HepG2 (cell line): ENCODE data around the gene CIITA. TPM values are rescaled to one million over a fixed set of nuclear protein-coding genes. Genes with fewer than 3 reads are reported as not detected.

Experiments
- ATAC-seq: fragments of 200-7000 bp; cut with Tn5 transposase; 3 replicates; pipeline ENCODE4 v1.9.1; 2020; ENCODE audit warnings: mild to moderate bottlenecking, moderate library complexity
- BruUV-seq: library from RNA; stranded (reverse); fragments of 400-500 nt; replicated peaks from 2 replicates; lab custom pipeline; 2021; lab: Mats Ljungman, UMichigan
- CTCF ChIA-PET: fragments of 300-600 bp; formaldehyde crosslinking; extraction: SDS; loops from one replicate; lab custom pipeline; 2021; ENCODE audit warnings: low total read pairs, inconsistent platforms, low intra/inter-chr PET ratio; lab: Yijun Ruan, JAX
- POLR2A ChIA-PET: fragments of 350-600 bp; sonication (Branson Sonifier 250); formaldehyde crosslinking; loops from one replicate; lab custom pipeline; 2020; ENCODE audit warnings: antibody characterized with exemption, inconsistent platforms; lab: Yijun Ruan, JAX
- DNase-seq: peaks from one replicate; pipeline ENCODE4 v3.0.0-alpha.2; 2015; ENCODE audit warnings: low spot score
- FAIRE-seq: peaks from 3 replicates; lab custom pipeline; 2011; peaks lifted over from hg19 to GRCh38; lab: Jason Lieb, UNC
- H2AFZ ChIP-seq: one replicate; pipeline ENCODE4 v1.6.1; 2011; ENCODE audit warnings: low read length, inconsistent platforms
- H3K27ac ChIP-seq: fragments of 300-600 bp; 3 replicates; pipeline ENCODE4 v1.8.0; 2011; ENCODE audit warnings: mixed run types, mild to moderate bottlenecking, mixed read lengths, low read length, inconsistent platforms; ENCODE audit not compliant: insufficient read depth; ENCODE audit errors: extremely low read length
- H3K27me3 ChIP-seq, 2 experiments: fragments of 200-600 bp in 1 of 2; 2 replicates in 1 of 2; 3 replicates in 1 of 2; pipeline versions ENCODE4 v1.6.0 to v1.8.0; 2011; ENCODE audit warnings: low read length in 2 of 2, mild to moderate bottlenecking in 2 of 2, moderate library complexity in 2 of 2, inconsistent platforms in 1 of 2; ENCODE audit not compliant: insufficient read depth in 2 of 2, control insufficient read depth in 1 of 2
- H3K36me3 ChIP-seq, 2 experiments: fragments of 200-600 bp in 1 of 2; replicated peaks in 1 of 2; 2 replicates in 1 of 2; 3 replicates in 1 of 2; pipeline versions ENCODE4 v1.5.1 to v1.8.0; 2011; ENCODE audit warnings: low read length in 2 of 2, inconsistent platforms in 1 of 2; ENCODE audit not compliant: insufficient read depth in 2 of 2, control insufficient read depth in 1 of 2
- H3K4me1 ChIP-seq: 2 replicates; pipeline ENCODE4 v1.5.1; 2012; ENCODE audit warnings: low read length, inconsistent platforms; ENCODE audit not compliant: insufficient read depth
- H3K4me2 ChIP-seq: 2 replicates; pipeline ENCODE4 v1.6.0; 2011; ENCODE audit warnings: low read depth, low read length, inconsistent platforms
- H3K4me3 ChIP-seq, 3 experiments: fragments of 200-600 bp in 1 of 3; sonication (generic), shearing (Covaris generic) in 1 of 3; replicated peaks in 1 of 3; 2 replicates each; pipeline ENCODE4 v1.5.1; 2011 to 2016; ENCODE audit warnings: low read length in 3 of 3, inconsistent platforms in 2 of 3, low read depth in 2 of 3, mild to moderate bottlenecking in 2 of 3, control low read depth in 1 of 3, mixed read lengths in 1 of 3; ENCODE audit not compliant: insufficient read depth in 1 of 3
- H3K79me2 ChIP-seq: one replicate; pipeline ENCODE4 v1.6.1; 2011; ENCODE audit warnings: low read length, inconsistent platforms; ENCODE audit not compliant: insufficient read depth
- H3K9ac ChIP-seq: 2 replicates; pipeline ENCODE4 v1.6.0; 2011; ENCODE audit warnings: mild to moderate bottlenecking, low read depth, low read length, inconsistent platforms; ENCODE audit not compliant: insufficient read depth
- H3K9me3 ChIP-seq: 2 replicates; pipeline ENCODE4 v1.5.1; 2012; ENCODE audit warnings: mild to moderate bottlenecking, low read length
- H4K20me1 ChIP-seq: 2 replicates; pipeline ENCODE4 v1.6.0; 2011; ENCODE audit warnings: inconsistent platforms, mild to moderate bottlenecking, low read length, moderate library complexity; ENCODE audit not compliant: insufficient read depth
- MIXL1 ChIP-seq: IDR thresholded peaks from 2 replicates; pipeline ENCODE4 v1.6.1; 2016
- NRL ChIP-seq: sonication (generic); formaldehyde crosslinking; IDR thresholded peaks from 2 replicates; pipeline ENCODE4 v1.5.0; 2020; ENCODE audit warnings: missing genetic modification reagents, mild to moderate bottlenecking, moderate library complexity, borderline replicate concordance
- POLR2AphosphoS2 ChIP-seq: IDR thresholded peaks from 2 replicates; pipeline ENCODE4 v1.6.1; 2011; ENCODE audit warnings: low read depth, low read length, improper control_type of control experiment
- RFX5 ChIP-seq: IDR thresholded peaks from 2 replicates; pipeline ENCODE4 v1.6.1; 2011; ENCODE audit warnings: low read depth, low read length, improper control_type of control experiment
- RFXANK ChIP-seq: IDR thresholded peaks from 2 replicates; pipeline ENCODE4 v1.6.1; 2016
- TAF15 ChIP-seq: fragments of 200-400 bp; formaldehyde crosslinking; IDR thresholded peaks from one replicate; pipeline ENCODE4 v1.6.1; 2018; ENCODE audit warnings: mild to moderate bottlenecking, low read depth, low read length; ENCODE audit not compliant: poor library complexity, severe bottlenecking
- ZNF550 ChIP-seq: sonication (generic); formaldehyde crosslinking; IDR thresholded peaks from 2 replicates; pipeline ENCODE4 v1.4.0; 2020; ENCODE audit warnings: mild to moderate bottlenecking, missing genetic modification reagents, borderline replicate concordance
- ZZZ3 ChIP-seq: sonication (generic); formaldehyde crosslinking; IDR thresholded peaks from 2 replicates; pipeline ENCODE4 v1.4.0; 2020; ENCODE audit warnings: missing genetic modification reagents, mild to moderate bottlenecking, borderline replicate concordance
- WGBS: methylation state at CpG from one replicate; pipeline ENCODE4 v1.1.6; 2017; ENCODE audit warnings: low lambda C conversion rate; 5-methylcytosine and 5-hydroxymethylcytosine counted together
- in situ Hi-C: cut with HindIII; loops from 2 replicates; pipeline ENCODE4 v1.10.0; 2017; ENCODE audit warnings: low pct_unique_long_range_greater_than_20kb; ENCODE audit not compliant: extremely low pct_ligation_motif_present
- intact Hi-C: fragments of 100-400 bp; cut with micrococcal nuclease; formaldehyde crosslinking; loops from one replicate; pipeline ENCODE4 v1.10.0; 2022; ENCODE audit not compliant: unreplicated experiment
- polyA plus RNA-seq, 8 experiments: library from polyadenylated mRNA; depleted of rRNA in 3 of 8; stranded (reverse) in 7 of 8; unstranded in 1 of 8; fragments of >200 nt; fragmentation: Illumina TruSeq in 4 of 8; extraction: Trizol in 4 of 8; gene quantifications; 2 replicates each; pipeline versions ENCODE4 v1.2.1 to v1.2.3, GENCODE V29; 2011 to 2016; ENCODE audit warnings: low read depth in 4 of 8, missing spikeins in 1 of 8, mixed read lengths in 1 of 8; ENCODE audit not compliant: insufficient read depth in 1 of 8
- total RNA-seq, 5 experiments: library from RNA; depleted of rRNA; stranded (reverse); fragments of >200 nt; fragmentation: Illumina TruSeq; extraction: Trizol; gene quantifications; 2 replicates each; pipeline ENCODE4 v1.2.3, GENCODE V29; 2016; ENCODE audit warnings: low read depth in 1 of 5
- TF ChIP-seq, protein P1 (sequence below): sonication (generic); formaldehyde crosslinking; IDR thresholded peaks from 2 replicates; pipeline ENCODE4 v1.9.0; 2021; ENCODE audit warnings: mild to moderate bottlenecking, missing genetic modification reagents

The CIITA gene
- total and polyA plus RNA-seq, 2 of the 13 experiments (the other 11 are each of a cell fraction or from before 2014, with no cell fraction given) = 0.08 to 0.09 TPM

DNA sequence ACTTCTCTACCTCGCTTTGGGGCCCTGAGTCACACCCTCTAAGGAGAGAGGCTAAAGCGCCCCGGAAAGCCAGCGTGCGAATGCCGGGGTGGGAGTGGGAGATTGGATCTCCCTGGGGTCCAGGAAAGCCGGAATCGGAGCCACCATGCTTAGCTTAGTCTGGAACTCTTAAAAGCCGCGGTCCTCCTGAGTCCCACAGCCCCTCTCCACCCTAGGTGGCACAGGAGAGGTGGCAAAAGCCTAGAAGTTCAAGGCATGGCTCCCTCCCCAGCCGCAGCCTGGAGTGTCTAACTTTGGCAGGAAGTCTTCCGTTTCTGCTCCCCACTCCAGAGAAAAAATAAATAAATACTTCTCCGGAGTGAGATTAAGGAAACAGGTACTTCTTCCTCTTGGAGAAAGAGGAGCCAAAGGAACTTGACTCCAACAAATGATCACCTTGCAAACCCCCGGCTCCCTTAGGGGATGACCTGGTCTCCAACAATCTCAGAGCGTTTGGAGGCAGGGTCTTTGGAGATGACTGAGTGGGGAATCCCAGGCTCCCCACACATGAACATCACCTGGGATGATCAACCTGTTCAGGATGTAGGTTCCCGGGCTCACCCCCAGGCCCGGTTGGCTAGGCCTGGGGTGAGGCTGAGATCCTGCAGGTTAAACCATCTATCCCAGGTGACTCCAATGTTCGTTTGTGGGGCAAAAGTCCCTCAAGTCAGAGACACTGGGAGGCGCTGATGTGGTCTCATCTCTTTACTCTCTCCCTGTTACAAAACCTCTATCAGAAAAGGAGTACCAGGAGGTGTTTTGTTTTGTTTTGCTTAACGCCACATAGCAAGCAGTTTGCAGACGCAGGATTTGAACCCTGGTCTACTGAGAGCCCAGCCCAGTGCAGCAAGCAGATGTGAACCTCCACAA lies 2.9 kb downstream of the CIITA start:
- ATAC-seq (no peak), DNase-seq (no peak), FAIRE-seq (no peak)
- Histone ChIP-seq H3K27ac (no peak overlapping the region), H4K20me1 (no peaks in the 10 kb centered on the region), H3K4me1 (no peaks in the 10 kb centered on the region), H2AFZ (no peak overlapping the region), H3K36me3 (no peaks in the 10 kb centered on the region), H3K27me3 (peaks cover 8 to 44% of the 10 kb centered on the region in 2 experiments; a peak in 4 of 5 replicates), H3K9ac (no peak overlapping the region), H3K9me3 (no peaks in the 10 kb centered on the region), H3K79me2 (no peaks in the 10 kb centered on the region), H3K4me3 (no peak overlapping the region), H3K4me2 (no peak overlapping the region)
- ChIA-PET CTCF (no interaction called here), POLR2A (interaction anchor here (0.9 kb wide), 1 partner anchor 136 kb away, joined by 3 read pairs; the partner anchor contains the start of gene NUBP1)
- BruUV-seq = no TSS peak
- intact Hi-C loops (no loop called here), in situ Hi-C loops (no loop called here)
- no peak for TF ChIP-seq TAF15
- no peak for TF ChIP-seq ZZZ3 (CRISPR knock-in tag)
- 64% methylated on average over 21 of the region's 21 CpGs for WGBS

DNA sequence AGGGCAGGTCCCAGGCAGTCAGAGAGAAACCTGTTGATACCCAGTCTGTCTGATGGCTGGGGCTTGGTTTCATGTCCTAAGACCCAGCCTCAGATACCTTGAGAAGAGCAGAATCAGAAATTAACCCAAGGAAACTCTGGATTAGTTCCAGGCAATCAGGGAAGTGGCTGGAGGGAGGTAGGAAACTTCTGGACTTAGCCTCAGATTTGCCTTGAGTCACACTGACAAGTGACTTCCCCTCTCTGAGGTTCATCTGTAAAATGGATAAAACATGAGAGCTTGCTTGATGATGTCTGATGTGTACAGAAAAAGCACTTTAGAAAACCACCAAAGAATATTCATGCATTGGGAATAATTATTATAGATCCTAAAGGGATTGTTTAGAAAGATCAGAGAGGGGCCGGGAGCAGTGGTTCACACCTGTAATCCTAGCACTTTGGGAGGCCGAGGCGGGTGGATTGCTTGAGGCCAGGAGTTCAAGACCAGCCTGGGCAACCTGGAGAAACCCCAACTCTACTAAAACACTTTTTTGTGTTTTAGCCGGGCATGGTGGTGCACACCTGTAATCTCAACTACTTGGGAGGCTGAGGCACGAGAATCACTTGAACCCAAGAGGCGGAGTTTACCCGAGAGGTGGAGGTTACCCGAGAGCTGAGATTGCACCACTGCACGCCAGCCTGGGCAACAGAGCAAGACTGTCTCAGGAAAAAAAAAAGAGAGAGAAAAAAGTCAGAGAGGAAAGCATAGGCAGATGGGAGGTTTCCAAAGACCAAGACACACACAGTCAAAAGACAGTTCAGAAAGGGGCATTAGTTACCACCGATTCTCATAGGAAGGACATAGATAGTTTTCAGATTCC lies 3.8 kb downstream of the CIITA start:
- Histone ChIP-seq H3K4me3 (no peak overlapping the region), H3K27me3 (peaks cover 8 to 40% of the 10 kb centered on the region in 2 experiments; a peak in 4 of 5 replicates), H3K27ac (no peak overlapping the region), H2AFZ (no peak overlapping the region), H3K9ac (no peak overlapping the region), H3K4me2 (no peak overlapping the region), H4K20me1 (no peaks in the 10 kb centered on the region), H3K4me1 (no peaks in the 10 kb centered on the region), H3K79me2 (no peaks in the 10 kb centered on the region), H3K36me3 (no peaks in the 10 kb centered on the region), H3K9me3 (no peaks in the 10 kb centered on the region)
- ATAC-seq = no peak
- intact Hi-C loops = no loop called here
- no peak for DNase-seq
- ChIA-PET CTCF (no interaction called here), POLR2A (no interaction called here)
- FAIRE-seq = no peak
- in situ Hi-C loops = no loop called here
- no TSS peak for BruUV-seq
- 60% methylated on average over 10 of the region's 10 CpGs for WGBS
- TF ChIP-seq MIXL1 (no peak), NRL (CRISPR knock-in tag) (no peak), ZNF550 (CRISPR knock-in tag) (no peak), RFXANK (CRISPR knock-in tag) (no peak), RFX5 (no peak), POLR2AphosphoS2 (no peak)
- TF ChIP-seq, protein P1, sequence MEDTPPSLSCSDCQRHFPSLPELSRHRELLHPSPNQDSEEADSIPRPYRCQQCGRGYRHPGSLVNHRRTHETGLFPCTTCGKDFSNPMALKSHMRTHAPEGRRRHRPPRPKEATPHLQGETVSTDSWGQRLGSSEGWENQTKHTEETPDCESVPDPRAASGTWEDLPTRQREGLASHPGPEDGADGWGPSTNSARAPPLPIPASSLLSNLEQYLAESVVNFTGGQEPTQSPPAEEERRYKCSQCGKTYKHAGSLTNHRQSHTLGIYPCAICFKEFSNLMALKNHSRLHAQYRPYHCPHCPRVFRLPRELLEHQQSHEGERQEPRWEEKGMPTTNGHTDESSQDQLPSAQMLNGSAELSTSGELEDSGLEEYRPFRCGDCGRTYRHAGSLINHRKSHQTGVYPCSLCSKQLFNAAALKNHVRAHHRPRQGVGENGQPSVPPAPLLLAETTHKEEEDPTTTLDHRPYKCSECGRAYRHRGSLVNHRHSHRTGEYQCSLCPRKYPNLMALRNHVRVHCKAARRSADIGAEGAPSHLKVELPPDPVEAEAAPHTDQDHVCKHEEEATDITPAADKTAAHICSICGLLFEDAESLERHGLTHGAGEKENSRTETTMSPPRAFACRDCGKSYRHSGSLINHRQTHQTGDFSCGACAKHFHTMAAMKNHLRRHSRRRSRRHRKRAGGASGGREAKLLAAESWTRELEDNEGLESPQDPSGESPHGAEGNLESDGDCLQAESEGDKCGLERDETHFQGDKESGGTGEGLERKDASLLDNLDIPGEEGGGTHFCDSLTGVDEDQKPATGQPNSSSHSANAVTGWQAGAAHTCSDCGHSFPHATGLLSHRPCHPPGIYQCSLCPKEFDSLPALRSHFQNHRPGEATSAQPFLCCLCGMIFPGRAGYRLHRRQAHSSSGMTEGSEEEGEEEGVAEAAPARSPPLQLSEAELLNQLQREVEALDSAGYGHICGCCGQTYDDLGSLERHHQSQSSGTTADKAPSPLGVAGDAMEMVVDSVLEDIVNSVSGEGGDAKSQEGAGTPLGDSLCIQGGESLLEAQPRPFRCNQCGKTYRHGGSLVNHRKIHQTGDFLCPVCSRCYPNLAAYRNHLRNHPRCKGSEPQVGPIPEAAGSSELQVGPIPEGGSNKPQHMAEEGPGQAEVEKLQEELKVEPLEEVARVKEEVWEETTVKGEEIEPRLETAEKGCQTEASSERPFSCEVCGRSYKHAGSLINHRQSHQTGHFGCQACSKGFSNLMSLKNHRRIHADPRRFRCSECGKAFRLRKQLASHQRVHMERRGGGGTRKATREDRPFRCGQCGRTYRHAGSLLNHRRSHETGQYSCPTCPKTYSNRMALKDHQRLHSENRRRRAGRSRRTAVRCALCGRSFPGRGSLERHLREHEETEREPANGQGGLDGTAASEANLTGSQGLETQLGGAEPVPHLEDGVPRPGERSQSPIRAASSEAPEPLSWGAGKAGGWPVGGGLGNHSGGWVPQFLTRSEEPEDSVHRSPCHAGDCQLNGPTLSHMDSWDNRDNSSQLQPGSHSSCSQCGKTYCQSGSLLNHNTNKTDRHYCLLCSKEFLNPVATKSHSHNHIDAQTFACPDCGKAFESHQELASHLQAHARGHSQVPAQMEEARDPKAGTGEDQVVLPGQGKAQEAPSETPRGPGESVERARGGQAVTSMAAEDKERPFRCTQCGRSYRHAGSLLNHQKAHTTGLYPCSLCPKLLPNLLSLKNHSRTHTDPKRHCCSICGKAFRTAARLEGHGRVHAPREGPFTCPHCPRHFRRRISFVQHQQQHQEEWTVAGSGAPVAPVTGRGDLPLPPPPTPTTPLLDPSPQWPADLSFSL (CRISPR knock-in tag) = no peak
